ENCODE data around the gene FAM107B.

DNA sequence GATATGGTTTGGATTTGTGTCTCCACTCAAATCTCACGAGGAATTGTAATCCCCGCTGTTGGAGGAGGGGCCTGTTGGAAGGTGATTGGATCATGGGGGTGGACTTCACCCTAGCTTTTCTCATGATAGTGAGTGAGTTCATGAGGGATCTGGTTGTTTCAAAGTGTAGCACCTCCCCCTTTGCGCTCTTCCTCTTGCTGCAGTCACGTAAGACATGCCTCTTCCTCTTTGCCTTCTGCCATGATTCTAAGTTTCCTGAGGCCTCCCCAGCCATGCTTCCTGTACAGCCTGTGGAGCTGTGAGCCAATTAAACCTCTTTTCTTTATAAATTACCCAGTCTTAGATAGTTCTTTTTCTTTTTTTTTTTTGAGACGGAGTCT lies 46.1 kb upstream of the FAM107B start:
- TF ChIP-seq, protein P1, sequence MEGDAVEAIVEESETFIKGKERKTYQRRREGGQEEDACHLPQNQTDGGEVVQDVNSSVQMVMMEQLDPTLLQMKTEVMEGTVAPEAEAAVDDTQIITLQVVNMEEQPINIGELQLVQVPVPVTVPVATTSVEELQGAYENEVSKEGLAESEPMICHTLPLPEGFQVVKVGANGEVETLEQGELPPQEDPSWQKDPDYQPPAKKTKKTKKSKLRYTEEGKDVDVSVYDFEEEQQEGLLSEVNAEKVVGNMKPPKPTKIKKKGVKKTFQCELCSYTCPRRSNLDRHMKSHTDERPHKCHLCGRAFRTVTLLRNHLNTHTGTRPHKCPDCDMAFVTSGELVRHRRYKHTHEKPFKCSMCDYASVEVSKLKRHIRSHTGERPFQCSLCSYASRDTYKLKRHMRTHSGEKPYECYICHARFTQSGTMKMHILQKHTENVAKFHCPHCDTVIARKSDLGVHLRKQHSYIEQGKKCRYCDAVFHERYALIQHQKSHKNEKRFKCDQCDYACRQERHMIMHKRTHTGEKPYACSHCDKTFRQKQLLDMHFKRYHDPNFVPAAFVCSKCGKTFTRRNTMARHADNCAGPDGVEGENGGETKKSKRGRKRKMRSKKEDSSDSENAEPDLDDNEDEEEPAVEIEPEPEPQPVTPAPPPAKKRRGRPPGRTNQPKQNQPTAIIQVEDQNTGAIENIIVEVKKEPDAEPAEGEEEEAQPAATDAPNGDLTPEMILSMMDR (IDR thresholded peaks at IDR 0.05) = no peak
- no peak for TF ChIP-seq POLR2A (IDR thresholded peaks at IDR 0.05)

Data from heart left ventricle (tissue), 13 donors.